HL-60/S4 treated with phorbol 12-myristate 13-acetate at 8.2 ng/mL for 4 days and 3 days (cell line): Measurements from ENCODE around the gene RAP1GAP.

Experiments
- in situ Hi-C: fragments of 300-500 bp; cut with MboI; formaldehyde crosslinking; loops from 2 replicates; pipeline ENCODE4 v1.15.0; 2022; ENCODE audit warnings: low sequenced_read_pairs

Gene RAP1GAP

DNA sequence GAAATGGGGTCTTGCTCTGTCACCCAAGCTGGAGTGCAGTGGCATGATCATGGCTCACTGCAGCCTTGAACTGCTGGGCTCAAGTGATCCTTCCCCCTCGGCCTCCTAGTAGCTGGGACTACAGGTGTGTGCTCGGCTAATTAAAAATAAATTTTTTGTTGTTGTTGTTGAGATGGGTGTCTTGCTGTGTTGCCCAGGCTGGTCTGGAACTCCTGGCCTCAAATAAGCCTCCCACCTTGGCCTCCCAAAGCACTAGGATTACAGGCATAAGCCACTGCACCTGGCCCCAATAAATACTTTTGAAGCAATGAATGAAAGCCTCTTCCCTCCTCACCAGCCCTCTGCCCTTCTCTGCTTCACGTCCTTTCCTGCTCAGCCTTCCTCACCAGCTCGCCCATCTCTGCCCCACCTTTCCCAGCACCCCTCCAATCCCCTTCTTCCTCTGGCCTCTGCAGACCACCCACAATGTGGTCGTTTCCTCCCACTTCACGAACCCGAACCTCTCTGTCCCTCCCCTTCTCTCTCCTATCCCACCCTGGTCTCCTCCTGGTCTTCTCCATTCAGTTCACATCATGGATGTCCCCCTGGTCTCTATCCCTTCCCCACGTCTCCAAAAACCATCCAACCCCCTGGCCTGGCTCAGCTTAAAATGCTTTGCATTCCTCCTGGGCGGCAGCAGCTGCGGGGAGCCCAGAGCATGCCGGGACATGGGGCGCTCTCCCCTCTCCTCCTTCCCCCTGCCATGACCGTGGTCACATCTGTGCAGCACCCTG, 38.4 kb downstream of the RAP1GAP start:
- in situ Hi-C loops: no loop called here

DNA sequence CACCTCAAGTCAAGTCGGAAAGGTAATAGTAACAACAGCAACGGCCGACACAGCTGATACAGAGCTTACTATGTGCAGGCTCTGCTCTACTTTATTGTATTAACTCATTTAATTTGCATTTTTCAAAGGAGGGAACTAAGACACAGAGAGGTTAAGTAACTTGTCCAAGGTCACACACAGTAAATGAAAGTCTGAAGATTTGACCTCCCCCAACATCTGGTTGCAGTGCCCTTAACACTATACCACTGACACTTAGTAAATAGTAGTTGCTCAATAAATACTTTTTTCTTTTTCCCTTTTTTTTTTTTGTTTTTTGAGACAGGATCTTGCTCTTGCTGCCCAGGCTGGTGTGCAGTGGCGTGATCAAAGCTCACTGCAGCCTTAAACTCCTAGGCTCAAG, 39.2 kb downstream of the RAP1GAP start:
- in situ Hi-C loops: no loop called here

DNA sequence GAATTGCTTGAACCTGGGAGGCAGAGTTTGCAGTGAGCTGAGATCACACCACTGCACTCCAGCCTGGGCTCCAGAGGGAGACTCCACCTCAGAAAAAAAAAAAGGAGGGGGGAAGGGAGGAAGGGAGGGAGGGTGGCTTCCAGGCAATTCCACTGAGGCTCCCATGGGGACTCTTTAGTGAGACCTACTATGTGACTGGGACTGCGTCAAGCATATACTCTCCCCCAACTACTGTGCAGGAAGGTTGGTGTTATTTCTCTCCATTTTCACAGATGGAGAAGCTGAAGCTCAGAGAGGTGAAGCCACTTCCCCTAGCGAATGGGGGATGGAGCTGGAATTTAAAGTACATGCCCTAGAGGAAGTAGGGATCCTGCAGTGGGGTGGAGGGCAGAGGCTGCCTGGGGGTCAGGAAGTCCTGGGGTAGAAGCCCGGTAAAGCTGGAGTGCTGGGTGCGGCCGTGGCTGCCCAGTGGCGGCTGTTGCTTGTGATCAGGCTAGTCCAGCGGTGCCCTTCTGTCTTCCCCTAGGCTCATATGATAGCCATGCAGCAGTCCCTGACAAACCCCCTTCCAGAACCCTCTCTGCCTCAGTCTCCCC, 40.3 kb downstream of the RAP1GAP start:
- in situ Hi-C loops: no loop called here

DNA sequence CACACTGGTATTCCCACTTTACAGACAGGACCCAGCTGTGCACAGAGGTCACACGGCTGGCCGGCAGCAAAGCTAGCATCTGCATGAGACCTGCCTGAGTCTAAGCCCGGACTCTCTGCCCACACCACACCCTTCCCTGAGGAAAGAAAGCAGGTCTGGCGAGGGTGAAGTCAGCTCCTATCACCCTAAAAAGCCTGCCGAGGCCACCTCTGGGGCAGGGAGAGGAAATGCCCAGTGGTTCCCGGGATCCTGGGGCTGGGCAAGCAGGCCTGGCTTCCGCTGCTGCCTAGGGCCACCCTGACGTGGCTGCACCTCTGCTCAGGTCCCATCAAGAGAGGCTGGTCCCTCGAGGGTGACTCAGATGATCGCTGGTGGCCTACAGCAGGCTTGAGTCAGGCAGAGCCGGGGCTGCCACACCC, 42.2 kb downstream of the RAP1GAP start:
- in situ Hi-C loops: no loop called here

DNA sequence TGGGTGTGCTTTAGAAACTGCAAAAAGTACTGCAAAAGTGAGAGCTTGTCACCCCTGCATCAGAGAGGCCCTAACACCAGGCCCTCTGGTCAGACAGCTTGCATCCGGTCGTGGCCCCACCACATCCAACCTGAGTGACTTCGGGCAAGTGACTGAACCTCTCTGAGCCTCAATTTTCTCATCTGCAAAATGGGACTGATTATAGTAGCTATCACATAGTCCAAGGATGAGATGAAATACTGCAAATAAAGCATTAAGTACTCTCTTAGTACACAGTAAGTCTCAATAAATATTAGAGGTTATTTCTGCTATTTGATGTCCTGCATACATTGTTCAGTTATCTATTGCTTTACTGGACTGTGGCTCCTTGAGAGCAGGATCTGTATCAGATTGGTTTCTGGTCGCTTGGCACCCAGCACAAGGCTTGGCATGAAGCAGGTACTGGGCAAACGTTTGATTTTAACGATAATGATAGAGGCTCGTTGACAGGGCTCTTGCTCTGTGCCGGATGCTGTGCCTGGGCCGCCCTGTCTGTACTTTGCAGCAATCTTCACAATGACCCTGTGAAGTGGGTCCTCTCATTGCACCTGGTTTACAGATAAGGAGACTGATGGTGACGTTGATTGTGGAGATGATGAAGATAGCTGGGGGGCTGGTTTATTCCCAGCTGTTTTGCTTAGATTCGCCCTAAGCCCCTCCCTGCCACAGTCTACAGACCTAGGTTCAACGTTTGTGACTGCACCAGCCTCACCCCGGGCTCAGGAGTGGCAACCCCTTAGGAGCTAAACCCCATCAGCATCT, 43.6 kb downstream of the RAP1GAP start:
- in situ Hi-C loops: no loop called here

DNA sequence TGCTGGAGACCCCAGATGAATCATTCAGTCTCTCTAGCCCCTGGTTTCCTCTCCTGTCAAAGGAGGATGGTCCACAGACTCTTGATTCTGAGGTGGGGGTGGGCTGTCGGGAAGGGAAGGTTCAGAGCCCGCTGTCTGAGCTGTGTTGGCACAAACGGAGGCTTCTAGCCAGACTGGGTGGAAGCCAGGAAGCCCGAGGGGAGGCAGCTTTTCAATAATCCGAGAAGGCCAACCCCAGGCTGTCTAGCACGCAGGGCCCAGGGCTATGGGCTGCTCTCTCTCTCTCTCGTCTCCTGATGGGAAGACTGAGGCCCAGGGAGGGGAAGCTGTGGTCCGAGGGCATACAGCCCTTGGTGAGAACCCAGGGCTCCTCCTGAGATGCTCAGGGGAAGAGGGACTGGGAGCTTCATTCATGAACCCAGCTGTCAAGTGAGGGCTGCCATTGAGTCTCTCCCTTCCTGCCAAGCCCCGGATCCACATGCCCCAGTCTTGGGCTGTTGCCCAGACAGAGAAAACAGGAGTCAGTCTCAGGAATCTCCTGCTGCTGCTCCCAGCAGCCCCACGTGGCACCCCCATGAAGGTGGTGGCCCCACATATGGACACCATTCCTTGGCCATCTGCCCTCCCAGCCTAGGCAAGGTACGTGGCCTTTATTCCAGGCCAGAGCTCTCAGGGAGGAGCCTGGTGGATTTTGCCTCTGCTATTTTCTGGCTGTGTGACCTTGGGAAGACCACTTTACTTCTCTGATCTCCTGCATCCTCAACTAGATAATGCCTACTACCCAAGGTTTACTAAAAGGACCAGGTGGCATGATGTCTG, 44.4 kb downstream of the RAP1GAP start:
- in situ Hi-C loops: no loop called here

DNA sequence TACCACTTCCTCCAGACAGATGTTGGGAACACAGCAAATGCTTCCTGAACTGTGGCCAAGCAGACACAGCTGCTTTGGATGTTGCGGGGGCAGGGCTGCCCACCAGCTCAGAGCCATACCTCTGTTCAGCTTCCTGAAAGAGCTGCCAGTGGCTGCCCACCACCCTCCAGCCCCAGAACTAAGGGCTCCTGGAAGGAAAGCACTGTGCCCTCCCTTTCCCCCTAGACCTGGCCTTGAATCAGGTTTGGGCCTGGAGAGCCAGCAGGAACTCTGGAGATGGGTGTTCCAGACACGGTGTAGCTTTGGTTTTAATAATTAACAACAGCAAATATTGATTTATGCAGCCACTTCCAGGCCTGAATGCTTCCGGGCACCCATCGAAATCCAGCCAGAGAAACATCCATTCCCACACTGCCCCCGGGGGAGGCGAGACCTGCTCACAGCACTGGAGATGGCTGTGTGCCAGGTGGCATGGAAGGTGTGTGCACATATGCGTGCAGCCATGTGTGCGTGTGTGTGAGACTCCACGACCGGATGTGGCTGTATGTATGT, 45.7 kb downstream of the RAP1GAP start:
- in situ Hi-C loops: no loop called here

DNA sequence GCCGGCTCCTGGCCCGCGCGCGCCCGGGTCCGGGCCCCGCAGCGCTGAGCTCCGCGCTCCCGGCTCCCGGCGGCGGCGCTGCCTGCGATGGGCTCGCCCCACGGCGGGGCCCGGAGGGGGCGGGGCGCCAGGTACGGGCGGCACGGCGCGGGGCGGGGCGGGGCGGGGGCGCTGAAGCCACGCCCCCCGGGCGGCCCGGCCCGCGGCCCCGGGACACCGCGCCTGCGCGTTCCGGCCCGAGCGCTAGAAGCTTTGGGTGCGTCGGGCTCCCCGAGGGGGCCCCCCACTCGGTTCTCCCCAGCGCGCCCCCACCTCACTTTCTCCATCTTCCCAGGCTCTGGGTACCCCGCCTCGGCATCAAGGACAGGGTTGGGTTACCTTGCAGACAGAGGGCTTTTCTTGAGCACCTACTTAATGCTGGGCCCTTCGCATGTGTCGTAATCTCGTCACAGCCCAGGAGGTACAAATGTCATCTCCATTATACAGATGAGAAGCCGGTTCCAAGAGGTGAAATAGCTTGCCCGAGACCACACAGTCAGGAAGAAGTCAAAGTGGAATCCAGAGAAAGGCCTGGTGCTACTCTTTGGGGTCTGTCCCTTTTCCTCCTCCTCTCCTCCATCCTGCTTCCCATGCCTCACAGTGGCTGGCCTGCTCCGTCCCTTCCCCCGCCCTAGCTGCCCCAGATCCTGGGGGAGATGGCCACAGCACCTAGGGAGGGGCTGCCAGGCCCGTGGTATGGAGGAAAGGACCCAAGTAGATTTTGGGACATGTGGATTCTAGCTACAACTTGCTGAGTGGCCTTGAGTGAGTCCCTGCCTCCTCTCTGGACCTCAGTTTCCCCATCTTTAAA, 46.5 kb downstream of the RAP1GAP start:
- in situ Hi-C loops: no loop called here

DNA sequence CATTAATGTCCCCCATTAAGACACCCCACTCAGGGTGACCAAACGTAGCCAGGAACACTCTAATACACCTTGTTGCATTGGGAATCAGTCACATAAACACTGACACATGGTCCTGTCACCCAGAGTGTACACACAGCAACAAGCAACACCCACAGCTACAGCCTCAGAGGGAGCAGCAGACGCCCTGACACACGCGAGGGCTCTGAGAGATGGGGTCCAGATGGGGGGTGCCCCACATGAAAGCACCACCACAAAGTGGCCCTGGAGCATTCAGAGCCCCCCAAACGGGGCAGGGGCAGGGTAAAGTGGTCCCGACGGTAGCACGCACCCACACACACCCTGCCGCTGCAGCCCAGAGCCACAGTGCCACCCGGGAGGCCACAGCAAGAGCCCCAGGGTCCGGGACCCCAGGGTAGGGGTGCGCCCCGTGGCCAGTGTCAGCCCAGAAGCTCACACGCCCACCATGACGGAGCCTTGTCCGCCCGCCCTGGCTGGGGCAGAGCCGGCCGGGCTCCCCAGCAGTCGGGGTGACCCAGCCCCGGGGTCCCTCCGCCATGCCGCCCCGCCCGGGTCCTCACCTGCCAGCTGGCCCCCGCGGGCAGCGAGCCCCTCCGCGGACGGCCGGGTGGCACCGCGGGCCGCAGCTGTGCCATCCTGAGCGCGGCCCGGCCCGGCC, 47.3 kb downstream of the RAP1GAP start:
- in situ Hi-C loops: no loop called here

DNA sequence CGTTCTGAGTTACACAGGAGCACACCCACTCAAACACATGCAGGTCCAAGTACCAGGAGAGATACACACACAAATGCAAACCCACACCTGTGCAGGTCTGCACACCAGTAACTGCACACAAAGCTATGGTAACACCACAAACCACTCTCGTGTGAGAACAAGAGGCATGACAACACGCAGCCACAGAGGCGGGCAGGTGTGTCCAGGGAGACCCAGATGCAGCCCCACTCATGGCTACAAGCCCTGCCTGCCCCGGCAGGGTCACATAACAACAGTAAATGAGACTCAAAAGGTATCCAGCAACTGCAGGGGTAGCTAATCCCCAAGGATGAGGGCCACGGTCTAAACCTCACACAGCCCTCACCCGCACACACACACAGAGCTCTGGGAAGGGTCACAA, 48.1 kb downstream of the RAP1GAP start:
- in situ Hi-C loops: no loop called here

DNA sequence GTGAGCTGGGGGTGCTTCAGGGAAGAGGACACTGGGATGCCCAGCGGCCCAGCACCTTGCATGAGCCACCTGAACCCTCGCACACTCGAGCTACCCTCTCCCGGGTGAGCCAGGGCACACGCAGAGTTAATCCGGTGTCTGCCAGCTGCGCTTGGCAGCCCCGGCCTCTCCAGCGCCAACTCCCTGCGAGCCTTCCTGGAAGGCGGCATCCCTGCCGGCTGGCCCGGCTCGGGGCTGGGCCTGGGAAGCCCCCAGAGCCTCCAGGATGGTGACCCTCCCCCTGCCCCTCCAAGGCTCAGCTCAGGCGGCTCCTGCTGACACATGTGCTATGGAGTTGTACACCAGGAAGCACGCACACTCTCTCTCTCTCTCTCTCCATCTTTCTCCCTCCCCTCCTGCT, 48.7 kb downstream of the RAP1GAP start:
- in situ Hi-C loops: no loop called here

DNA sequence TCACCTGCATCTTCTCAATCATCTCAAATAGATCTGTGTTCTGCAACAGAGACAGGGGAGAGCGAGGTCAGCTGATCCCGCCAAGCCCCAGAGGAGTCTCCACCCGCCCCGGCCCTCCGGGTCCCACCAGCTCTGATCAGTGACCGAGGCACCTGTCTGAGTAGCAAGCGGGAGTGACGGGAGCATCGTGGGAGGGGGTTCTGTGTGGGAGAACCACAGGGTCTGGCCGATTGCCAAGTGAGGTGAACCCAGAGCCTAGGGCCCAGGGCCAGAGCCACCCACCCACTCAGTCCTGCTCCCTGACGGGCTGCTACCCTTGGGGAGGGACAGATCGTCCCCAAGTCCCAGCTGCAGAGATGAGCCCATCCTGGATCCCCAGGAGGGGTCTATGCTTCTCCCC, 49.1 kb downstream of the RAP1GAP start:
- in situ Hi-C loops: no loop called here

DNA sequence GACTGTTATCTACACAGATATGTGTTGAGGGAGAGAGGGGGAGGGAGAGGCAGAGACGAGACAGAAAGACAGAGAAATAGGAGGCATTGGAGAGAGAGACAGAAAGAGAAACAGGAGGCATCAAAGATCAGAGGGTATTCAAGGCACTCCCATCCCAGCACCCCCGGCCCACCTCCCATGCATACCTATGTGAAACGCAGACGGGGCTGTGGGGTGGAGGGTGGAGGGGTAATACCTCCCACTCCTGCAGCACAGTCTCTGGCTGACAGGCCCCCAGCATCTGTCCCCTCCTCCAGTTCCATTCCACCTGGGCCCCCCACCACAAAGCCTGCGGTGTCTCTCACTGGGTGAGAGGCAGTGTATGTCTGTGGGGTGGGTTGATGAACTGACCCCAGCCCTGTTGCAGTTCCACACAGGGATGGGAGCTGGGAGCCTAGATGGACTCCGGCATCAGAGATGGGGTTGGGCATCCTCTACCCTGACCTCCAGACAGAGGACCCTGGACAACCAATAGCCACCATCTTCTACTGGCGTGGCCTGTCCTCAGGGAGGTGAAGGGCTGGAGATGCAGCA, 49.7 kb downstream of the RAP1GAP start:
- in situ Hi-C loops: no loop called here

DNA sequence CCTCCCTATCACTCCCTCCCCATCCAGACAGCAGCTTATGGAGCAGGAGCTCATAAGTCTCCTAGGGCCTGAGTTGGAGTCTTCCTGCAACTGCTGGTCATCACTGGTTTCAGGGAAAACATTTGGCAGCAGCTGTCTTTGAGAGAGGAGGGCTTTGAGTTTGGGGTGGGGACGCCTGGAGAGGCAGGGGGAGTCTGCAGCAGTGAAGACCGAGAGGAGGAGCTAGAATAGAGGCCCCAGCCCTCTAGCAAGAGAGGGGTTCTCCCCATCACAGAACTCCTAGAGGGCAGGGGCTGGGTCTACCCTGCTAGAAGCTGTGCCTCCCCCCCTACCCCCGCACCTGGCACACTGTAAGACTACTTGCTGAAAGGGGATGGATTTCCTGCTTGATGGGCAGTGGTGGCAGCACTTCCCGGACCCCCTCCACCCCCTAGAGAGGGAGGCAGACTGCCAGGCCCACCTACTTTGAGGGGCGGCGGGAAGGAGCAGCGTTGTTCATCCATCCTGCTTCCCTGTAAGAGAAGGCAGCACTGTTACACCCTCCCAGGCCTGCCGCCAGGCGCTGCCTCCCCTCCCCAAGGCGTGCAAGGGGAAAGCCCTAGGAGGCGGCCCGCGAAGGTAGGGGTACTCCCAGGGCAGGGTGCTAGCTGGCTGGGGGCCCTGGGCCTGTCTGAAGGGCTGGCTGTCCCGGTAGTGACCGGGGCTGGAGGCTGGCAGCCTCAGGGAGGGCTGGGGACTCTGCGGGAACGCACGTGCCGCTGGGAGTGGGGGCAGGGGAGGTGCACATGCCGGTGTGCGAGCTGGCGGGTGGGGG, 50.4 kb downstream of the RAP1GAP start:
- in situ Hi-C loops: no loop called here

DNA sequence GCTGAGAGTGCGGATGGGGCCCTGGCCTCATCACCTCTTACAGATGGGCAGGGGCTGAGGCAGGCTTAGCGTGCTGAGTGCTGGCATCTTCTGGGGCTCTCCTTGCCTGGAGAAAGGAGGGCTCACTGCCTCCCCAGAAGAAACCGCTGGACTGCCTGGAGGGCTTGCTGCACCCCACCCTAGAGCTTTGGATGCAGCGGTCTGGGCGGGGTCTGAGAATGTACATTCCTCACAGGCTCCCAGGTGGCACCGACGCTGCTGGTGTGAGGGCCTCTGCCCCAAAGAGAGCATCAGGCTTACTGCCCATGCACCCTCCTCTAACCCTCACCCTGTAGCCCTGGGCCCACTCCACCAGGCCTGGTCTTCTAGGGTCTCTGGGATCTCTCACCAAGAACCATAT, 51.1 kb downstream of the RAP1GAP start:
- in situ Hi-C loops: no loop called here

DNA sequence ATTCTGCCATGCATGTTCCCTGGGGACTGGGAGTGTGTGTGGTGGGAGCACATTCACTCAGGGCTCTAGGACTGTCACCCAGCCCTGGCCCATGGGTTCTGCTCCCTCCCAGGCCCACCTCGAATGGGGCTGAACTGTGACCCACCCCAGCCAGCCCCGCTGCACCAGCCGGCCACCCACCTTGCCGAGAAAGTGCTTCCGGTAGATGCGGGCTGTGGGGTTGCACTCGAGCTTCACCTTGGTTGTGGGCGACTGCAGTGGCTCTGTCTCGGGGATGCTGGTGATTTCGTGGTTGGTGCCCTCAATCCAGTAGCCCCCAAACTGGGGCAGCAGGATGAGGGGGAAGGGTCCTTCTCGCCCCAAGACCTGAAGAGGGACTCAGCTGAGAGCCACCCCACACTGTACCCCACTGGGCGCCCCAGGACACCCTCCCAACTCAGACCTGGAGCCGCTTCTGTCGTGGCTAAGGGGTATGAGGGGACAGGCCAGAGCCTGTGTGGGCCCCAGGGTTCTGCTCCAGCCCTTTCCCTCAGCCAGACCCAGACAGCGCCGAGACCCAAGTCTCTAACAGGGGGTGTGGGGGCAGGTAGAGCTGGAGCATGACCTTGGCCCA, 51.9 kb downstream of the RAP1GAP start:
- in situ Hi-C loops: no loop called here

DNA sequence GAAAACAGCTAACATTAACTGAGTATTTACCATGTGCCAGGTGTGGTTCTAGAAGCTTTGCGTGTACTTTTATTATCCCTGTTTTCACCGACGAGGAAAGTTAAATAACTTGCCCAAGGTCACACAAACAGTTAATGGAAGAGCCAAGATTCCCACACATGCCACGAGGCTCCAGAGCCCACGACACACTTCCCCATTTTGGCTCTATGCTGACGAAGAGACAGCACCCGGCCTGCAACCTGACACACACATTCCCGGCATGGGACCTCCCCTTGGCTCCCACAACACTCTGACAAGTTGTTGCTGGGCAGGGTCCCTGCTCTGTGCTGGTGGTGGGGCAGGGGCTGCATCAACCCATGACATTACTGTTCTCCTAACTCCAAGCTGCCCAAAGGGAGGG, 52.8 kb downstream of the RAP1GAP start:
- in situ Hi-C loops: no loop called here
